IPS-18a (cell line): ENCODE measurements around the gene NKPD1.

Experiments used
- H3K27ac ChIP-seq: one replicate; pipeline ENCODE4 v1.5.1; 2013; ENCODE audit warnings: low read length
- H3K27me3 ChIP-seq: one replicate; pipeline ENCODE4 v1.6.1; 2013; ENCODE audit warnings: mild to moderate bottlenecking, low read length; ENCODE audit not compliant: control insufficient read depth, insufficient read depth
- H3K36me3 ChIP-seq: one replicate; pipeline ENCODE4 v1.6.1; 2013; ENCODE audit warnings: low read depth, low read length; ENCODE audit not compliant: control insufficient read depth
- H3K4me1 ChIP-seq: one replicate; pipeline ENCODE4 v1.6.1; 2013; ENCODE audit warnings: low read depth, low read length; ENCODE audit not compliant: control insufficient read depth
- H3K4me3 ChIP-seq: one replicate; pipeline ENCODE4 v1.5.1; 2013; ENCODE audit warnings: low read length
- H3K9ac ChIP-seq: one replicate; pipeline ENCODE4 v1.6.1; 2013; ENCODE audit warnings: mild to moderate bottlenecking, low read length, moderate library complexity
- H3K9me3 ChIP-seq: one replicate; pipeline ENCODE4 v1.6.1; 2013; ENCODE audit warnings: low read depth, low read length; ENCODE audit not compliant: control insufficient read depth

Gene NKPD1

GRCh38 chr19:45118106-45118505 is 42.7 kb downstream of the NKPD1 start:
- no peak overlapping the region for H3K27ac ChIP-seq
- H3K4me1 ChIP-seq, result no peaks in the 10 kb centered on the region
- H3K36me3 ChIP-seq, result no peaks in the 10 kb centered on the region
- H3K9ac ChIP-seq, result no peak overlapping the region
- H3K4me3 ChIP-seq, result no peak overlapping the region
- no peaks in the 10 kb centered on the region for H3K27me3 ChIP-seq
- H3K9me3 ChIP-seq, result no peaks in the 10 kb centered on the region

- Histone ChIP-seq H3K27me3 (no peaks in the 10 kb centered on the region), H3K9me3 (no peaks in the 10 kb centered on the region), H3K4me3 (no peak overlapping the region), H3K4me1 (no peaks in the 10 kb centered on the region), H3K36me3 (no peaks in the 10 kb centered on the region), H3K27ac (no peak overlapping the region), H3K9ac (no peak overlapping the region)
Observed at GRCh38 chr19:45117671-45118070, 43.1 kb downstream of the NKPD1 start.

GRCh38 chr19:45117167-45117594 is 43.6 kb downstream of the NKPD1 start:
- Histone ChIP-seq H3K4me1 (no peaks in the 10 kb centered on the region), H3K27me3 (no peaks in the 10 kb centered on the region), H3K36me3 (no peaks in the 10 kb centered on the region), H3K9me3 (no peaks in the 10 kb centered on the region), H3K4me3 (no peak overlapping the region), H3K9ac (no peak overlapping the region), H3K27ac (no peak overlapping the region)

- Histone ChIP-seq H3K27me3 (no peaks in the 10 kb centered on the region), H3K36me3 (no peaks in the 10 kb centered on the region), H3K9me3 (no peaks in the 10 kb centered on the region), H3K4me1 (no peaks in the 10 kb centered on the region), H3K9ac (no peak overlapping the region), H3K4me3 (no peak overlapping the region), H3K27ac (no peak overlapping the region)
Observed at GRCh38 chr19:45115809-45116615, 44.8 kb downstream of the NKPD1 start.

- Histone ChIP-seq H3K27me3 (no peaks in the 10 kb centered on the region), H3K9me3 (no peaks in the 10 kb centered on the region), H3K4me1 (no peaks in the 10 kb centered on the region), H3K27ac (no peak overlapping the region), H3K9ac (no peak overlapping the region), H3K36me3 (no peaks in the 10 kb centered on the region), H3K4me3 (no peak overlapping the region)
Observed at GRCh38 chr19:45114116-45114515, 46.7 kb downstream of the NKPD1 start.

GRCh38 chr19:45113628-45114027 is 47.2 kb downstream of the NKPD1 start:
- H3K4me1 ChIP-seq, result no peaks in the 10 kb centered on the region
- H3K27me3 ChIP-seq, result no peaks in the 10 kb centered on the region
- H3K9ac ChIP-seq, result no peak overlapping the region

GRCh38 chr19:45112111-45112827 is 48.5 kb downstream of the NKPD1 start:
- Histone ChIP-seq H3K4me3 (no peak overlapping the region), H3K4me1 (no peaks in the 10 kb centered on the region), H3K27me3 (no peaks in the 10 kb centered on the region), H3K27ac (no peak overlapping the region), H3K9ac (no peak overlapping the region), H3K36me3 (no peaks in the 10 kb centered on the region), H3K9me3 (no peaks in the 10 kb centered on the region)

More at GRCh38 chr19:45113628-45114027, 47.2 kb downstream of the NKPD1 start:
- H3K27ac ChIP-seq, result no peak overlapping the region
- H3K9me3 ChIP-seq, result no peaks in the 10 kb centered on the region
- H3K36me3 ChIP-seq, result no peaks in the 10 kb centered on the region
- no peak overlapping the region for H3K4me3 ChIP-seq
